ENCODE data around the gene ALPK3. TPM values are rescaled to one million over a fixed set of nuclear protein-coding genes. Genes with fewer than 3 reads are reported as not detected.

Gene ALPK3
- polyA plus RNA-seq, 1 donor from 2014 or later, result not detected

- no peaks in the 10 kb centered on the region for H3F3A ChIP-seq (ENCODE audit: insufficient read depth, low read length, poor library complexity, severe bottlenecking)
- H3K9ac ChIP-seq (ENCODE audit: low read length), result no peak overlapping the region
- H3K9me3 ChIP-seq (ENCODE audit: low read length), result no peaks in the 10 kb centered on the region
- H3K79me2 ChIP-seq (replicated peaks; ENCODE audit: insufficient read depth, low read length), result no peaks in the 10 kb centered on the region
- no peaks in the 10 kb centered on the region for H4K20me1 ChIP-seq (ENCODE audit: insufficient read depth)
- H3K4me3 ChIP-seq (ENCODE audit: low read length), result no peak overlapping the region
- no peaks in the 10 kb centered on the region for H3K9me2 ChIP-seq (ENCODE audit: insufficient read depth, low read length)
- no peaks in the 10 kb centered on the region for H3K36me3 ChIP-seq (ENCODE audit: insufficient read depth, low read length)
- TF ChIP-seq POLR2AphosphoS5 (IDR thresholded peaks at IDR 0.05) (no peak), EP300 (conservative IDR thresholded peaks at IDR 0.05; ENCODE audit: poor library complexity, severe bottlenecking) (no peak), CTCF (IDR thresholded peaks at IDR 0.05; ENCODE audit: poor library complexity, severe bottlenecking) (no peak), REST (IDR thresholded peaks at IDR 0.05; ENCODE audit: borderline replicate concordance) (no peak), EZH2 (IDR thresholded peaks at IDR 0.05; ENCODE audit: borderline replicate concordance, insufficient read depth, low read length, poor library complexity, severe bottlenecking) (no peak), MXI1 (conservative IDR thresholded peaks at IDR 0.05; ENCODE audit: poor library complexity, severe bottlenecking) (no peak), TAF1 (IDR thresholded peaks at IDR 0.05; ENCODE audit: low read depth) (no peak), RAD21 (conservative IDR thresholded peaks at IDR 0.05) (no peak), SMC3 (conservative IDR thresholded peaks at IDR 0.05; ENCODE audit: poor library complexity) (no peak)
- no peak overlapping the region for H3K27ac ChIP-seq (ENCODE audit: low read length)
- no peak overlapping the region for H2AFZ ChIP-seq (ENCODE audit: low read depth, low read length)
- no peaks in the 10 kb centered on the region for H3K27me3 ChIP-seq (ENCODE audit: insufficient read depth, low read depth, low read length)
- H3K4me2 ChIP-seq (ENCODE audit: low read length), result no peak overlapping the region
These were observed 42.5 kb downstream of the ALPK3 start for GRCh38 chr15:84859651-84860050.

GRCh38 chr15:84861781-84862180 is 44.6 kb downstream of the ALPK3 start:
- no peak for TF ChIP-seq CTCF (IDR thresholded peaks at IDR 0.05; ENCODE audit: poor library complexity, severe bottlenecking)
- no peak for TF ChIP-seq MXI1 (conservative IDR thresholded peaks at IDR 0.05; ENCODE audit: poor library complexity, severe bottlenecking)
- no peak for TF ChIP-seq SMC3 (conservative IDR thresholded peaks at IDR 0.05; ENCODE audit: poor library complexity)
- no peak for TF ChIP-seq EZH2 (IDR thresholded peaks at IDR 0.05; ENCODE audit: borderline replicate concordance, insufficient read depth, low read length, poor library complexity, severe bottlenecking)
- TF ChIP-seq TAF1 (IDR thresholded peaks at IDR 0.05; ENCODE audit: low read depth), result no peak
- TF ChIP-seq REST (IDR thresholded peaks at IDR 0.05; ENCODE audit: borderline replicate concordance), result no peak
- TF ChIP-seq RAD21 (conservative IDR thresholded peaks at IDR 0.05), result no peak
- no peak for TF ChIP-seq EP300 (conservative IDR thresholded peaks at IDR 0.05; ENCODE audit: poor library complexity, severe bottlenecking)
- TF ChIP-seq POLR2AphosphoS5 (IDR thresholded peaks at IDR 0.05), result no peak
- H3K79me2 ChIP-seq (replicated peaks; ENCODE audit: insufficient read depth, low read length), result no peaks in the 10 kb centered on the region
- H3K36me3 ChIP-seq (ENCODE audit: insufficient read depth, low read length), result no peaks in the 10 kb centered on the region

More at GRCh38 chr15:84861781-84862180, 44.6 kb downstream of the ALPK3 start:
- no peaks in the 10 kb centered on the region for H3K9me2 ChIP-seq (ENCODE audit: insufficient read depth, low read length)
- H4K20me1 ChIP-seq (ENCODE audit: insufficient read depth), result no peaks in the 10 kb centered on the region
- no peak overlapping the region for H3K4me3 ChIP-seq (ENCODE audit: low read length)
- H3K9me3 ChIP-seq (ENCODE audit: low read length), result no peaks in the 10 kb centered on the region
- H3K27ac ChIP-seq (ENCODE audit: low read length), result no peak overlapping the region
- no peak overlapping the region for H3K9ac ChIP-seq (ENCODE audit: low read length)
- no peak overlapping the region for H3K4me2 ChIP-seq (ENCODE audit: low read length)
- no peak overlapping the region for H2AFZ ChIP-seq (ENCODE audit: low read depth, low read length)
- no peaks in the 10 kb centered on the region for H3F3A ChIP-seq (ENCODE audit: insufficient read depth, low read length, poor library complexity, severe bottlenecking)
- H3K27me3 ChIP-seq (ENCODE audit: insufficient read depth, low read depth, low read length), result no peaks in the 10 kb centered on the region
